NCI-H1092 (cell line): Measurements from ENCODE around the gene IER5L.
"Not testable (repeated sequence)": the region's sequence is repeated elsewhere in the genome, so short reads cannot be mapped to it uniquely, and the experiment has no call there.

Source experiments
- DNase-seq: peaks from one replicate; lab custom pipeline; 2025; lab: John Stamatoyannopoulos, UW

IER5L gene

GRCh38 chr9:129138476-129139232 is 39.4 kb downstream of the IER5L start:
- no peak for DNase-seq

- DNase-seq = no peak
Measured at GRCh38 chr9:129138144-129138462, 40.0 kb downstream of the IER5L start.

- no peak for DNase-seq
Measured at GRCh38 chr9:129137292-129138143, 40.5 kb downstream of the IER5L start.

- DNase-seq = no peak
Measured at GRCh38 chr9:129136446-129137035, 41.5 kb downstream of the IER5L start.

GRCh38 chr9:129135476-129135875 is 42.6 kb downstream of the IER5L start:
- DNase-seq = no peak

GRCh38 chr9:129133082-129133481 is 45.0 kb downstream of the IER5L start:
- DNase-seq = no peak

GRCh38 chr9:129131300-129132145 is 46.5 kb downstream of the IER5L start:
- peak; percentile 16 for DNase-seq

- DNase-seq = no peak
Measured at GRCh38 chr9:129130791-129131190, 47.3 kb downstream of the IER5L start.

- DNase-seq = not testable (repeated sequence)
Measured at GRCh38 chr9:129130271-129130670, 47.8 kb downstream of the IER5L start.

- no peak for DNase-seq
Measured at GRCh38 chr9:129128689-129129088, 49.4 kb downstream of the IER5L start.

- no peak for DNase-seq
Measured at GRCh38 chr9:129126749-129127618, 51.1 kb downstream of the IER5L start.
